GM18870 (cell line): ENCODE results near the gene PRSS38.

Source experiments
- ATAC-seq: cut with Tn5 transposase; IDR thresholded peaks from one replicate; pipeline ENCODE4 v1.9.1; 2021; ENCODE audit warnings: moderate library complexity; ENCODE audit not compliant: unreplicated experiment

PRSS38 gene

DNA sequence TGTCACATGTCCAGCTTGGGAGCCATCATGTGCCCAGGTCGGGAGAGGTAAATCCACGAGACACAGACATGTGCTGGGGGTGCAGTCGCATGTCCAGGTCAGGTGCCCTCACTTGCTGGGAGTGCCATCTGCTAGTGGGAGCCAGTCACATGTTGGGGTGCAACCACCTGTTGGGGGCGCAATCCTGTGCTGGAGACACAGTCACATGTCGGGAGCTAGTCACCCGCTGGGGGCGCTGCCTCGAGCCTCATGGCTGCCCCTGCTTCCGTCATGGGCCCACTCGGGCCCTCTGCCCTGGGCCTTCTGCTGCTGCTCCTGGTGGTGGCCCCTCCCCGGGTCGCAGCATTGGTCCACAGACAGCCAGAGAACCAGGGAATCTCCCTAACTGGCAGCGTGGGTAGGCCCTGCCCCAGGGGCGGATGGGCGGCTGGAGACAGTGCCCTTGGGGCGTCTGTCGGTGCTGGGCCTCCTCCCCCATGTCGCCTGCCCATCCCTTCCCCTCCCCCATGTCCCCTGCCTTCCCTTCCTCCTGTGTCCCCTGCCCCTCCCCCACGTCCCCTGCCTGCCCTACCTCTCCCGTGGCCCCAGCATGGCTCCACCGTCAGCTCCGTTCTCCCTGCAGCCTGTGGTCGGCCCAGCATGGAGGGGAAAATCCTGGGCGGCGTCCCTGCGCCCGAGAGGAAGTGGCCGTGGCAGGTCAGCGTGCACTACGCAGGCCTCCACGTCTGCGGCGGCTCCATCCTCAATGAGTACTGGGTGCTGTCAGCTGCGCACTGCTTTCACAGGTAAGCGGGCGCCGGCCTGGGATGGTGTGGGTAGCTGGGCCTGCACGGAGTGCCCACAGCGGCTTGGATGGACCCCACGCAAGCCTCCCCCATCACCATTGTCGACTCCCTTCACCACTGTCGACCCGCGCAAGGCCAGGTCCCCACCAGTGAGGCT lies at the start of gene PRSS38:
PRSS38 (plus strand) TSS at position 208 of the 942 bp plus-strand sequence; CDS start at position 250, 42 bp downstream.
- ATAC-seq: no peak

DNA sequence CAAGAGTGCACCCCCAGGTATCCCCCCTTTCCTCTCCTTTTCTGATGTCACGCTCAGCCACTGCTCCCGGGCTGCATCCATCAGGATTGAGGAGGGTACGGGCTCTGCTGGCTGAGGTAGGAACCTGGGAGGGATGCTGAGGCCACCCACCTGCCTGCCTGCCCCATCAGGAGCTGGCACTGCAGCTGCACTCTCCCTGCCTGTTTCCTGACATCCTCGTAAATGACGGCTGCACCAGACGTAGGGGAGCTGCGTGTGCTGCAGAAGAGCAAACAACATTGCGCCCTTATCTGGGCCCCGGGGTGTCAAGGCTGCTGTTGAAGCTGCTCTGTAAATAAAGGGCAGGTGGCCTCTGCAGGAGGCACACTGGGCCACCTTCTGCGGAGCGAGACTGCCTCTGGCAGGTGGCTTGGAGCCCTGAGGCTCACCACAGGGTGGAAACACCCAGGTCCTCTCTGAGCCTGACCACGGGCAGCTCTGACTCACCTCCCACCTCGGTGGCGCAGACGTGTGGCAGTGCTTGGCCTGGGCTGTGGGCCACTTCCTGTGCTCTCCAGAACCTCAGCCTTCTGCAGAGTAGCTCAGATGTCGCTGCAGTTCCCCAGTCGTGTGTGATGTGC lies 49.4 kb upstream of the PRSS38 start:
- ATAC-seq: no peak

- no peak for ATAC-seq
These were observed 48.7 kb upstream of the PRSS38 start for GRCh38 chr1:227766653-227767277.

GRCh38 chr1:227767401-227768124 lies 47.9 kb upstream of the PRSS38 start:
- ATAC-seq: no peak

- ATAC-seq: no peak
These were observed 47.4 kb upstream of the PRSS38 start for GRCh38 chr1:227768125-227768439.

- ATAC-seq: no peak
These were observed 46.8 kb upstream of the PRSS38 start for GRCh38 chr1:227768640-227769039.

- ATAC-seq: no peak
These were observed 46.2 kb upstream of the PRSS38 start for GRCh38 chr1:227769047-227769935.

GRCh38 chr1:227769936-227770494 lies 45.5 kb upstream of the PRSS38 start:
- no peak for ATAC-seq

DNA sequence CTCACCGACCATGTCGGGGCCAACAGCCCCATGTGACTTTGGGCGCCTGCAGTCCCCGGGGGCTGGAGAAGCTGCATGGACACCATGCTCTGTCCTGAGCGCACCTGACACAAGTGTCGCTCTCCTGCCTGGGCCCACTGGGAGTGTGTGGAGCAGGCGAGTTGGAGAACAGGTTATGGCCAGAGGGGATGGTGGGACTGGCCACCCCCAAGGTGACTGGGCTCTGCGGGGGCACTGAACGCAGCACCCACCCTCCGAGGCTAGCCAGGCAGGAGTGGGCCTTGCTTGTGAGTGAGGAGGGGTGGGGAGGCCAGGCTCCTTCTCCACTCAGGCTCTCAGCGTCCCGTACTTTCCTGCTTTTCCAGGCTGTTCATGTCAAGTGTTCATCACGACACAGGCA lies 44.7 kb upstream of the PRSS38 start:
- ATAC-seq: no peak

GRCh38 chr1:227771326-227771725 lies 44.1 kb upstream of the PRSS38 start:
- no peak for ATAC-seq

DNA sequence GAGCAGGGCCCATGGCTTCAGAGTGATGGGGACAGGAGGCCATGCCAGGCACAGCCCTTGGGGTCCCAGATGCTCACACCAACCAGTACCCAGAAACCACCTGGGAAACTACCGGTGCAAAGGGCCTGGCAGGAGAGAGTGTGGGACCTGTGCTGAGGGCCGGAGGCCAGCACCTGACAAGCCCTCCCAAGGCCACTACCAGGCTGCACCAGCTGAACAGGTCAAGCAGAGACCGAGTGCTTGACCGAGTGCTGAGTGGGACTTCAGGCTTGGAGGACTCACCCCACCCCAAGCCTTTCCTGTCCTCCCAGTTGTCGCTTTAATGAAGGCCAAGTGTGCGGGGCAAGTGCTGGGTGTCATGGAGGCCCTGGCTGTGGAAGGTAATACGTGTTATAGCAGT lies 43.7 kb upstream of the PRSS38 start:
- ATAC-seq: no peak

DNA sequence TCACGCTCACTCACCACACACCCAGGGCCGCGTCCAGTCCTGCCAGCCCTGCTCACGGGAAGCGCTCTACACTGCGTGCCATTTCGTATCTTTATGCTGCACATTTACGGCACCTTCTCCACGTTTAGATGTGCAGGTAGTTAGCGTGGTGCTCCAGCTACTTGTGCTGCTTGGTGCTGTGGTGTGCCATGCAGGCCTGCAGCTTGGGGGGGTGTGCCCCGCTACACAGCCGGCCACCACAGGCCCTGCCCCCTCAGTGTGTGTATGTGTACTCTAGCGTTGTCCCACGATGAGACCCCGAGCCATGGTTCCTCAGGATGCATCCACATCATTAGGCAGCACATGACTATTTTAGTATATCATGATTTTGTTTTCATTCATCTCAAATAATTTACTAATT lies 41.9 kb upstream of the PRSS38 start:
- no peak for ATAC-seq

DNA sequence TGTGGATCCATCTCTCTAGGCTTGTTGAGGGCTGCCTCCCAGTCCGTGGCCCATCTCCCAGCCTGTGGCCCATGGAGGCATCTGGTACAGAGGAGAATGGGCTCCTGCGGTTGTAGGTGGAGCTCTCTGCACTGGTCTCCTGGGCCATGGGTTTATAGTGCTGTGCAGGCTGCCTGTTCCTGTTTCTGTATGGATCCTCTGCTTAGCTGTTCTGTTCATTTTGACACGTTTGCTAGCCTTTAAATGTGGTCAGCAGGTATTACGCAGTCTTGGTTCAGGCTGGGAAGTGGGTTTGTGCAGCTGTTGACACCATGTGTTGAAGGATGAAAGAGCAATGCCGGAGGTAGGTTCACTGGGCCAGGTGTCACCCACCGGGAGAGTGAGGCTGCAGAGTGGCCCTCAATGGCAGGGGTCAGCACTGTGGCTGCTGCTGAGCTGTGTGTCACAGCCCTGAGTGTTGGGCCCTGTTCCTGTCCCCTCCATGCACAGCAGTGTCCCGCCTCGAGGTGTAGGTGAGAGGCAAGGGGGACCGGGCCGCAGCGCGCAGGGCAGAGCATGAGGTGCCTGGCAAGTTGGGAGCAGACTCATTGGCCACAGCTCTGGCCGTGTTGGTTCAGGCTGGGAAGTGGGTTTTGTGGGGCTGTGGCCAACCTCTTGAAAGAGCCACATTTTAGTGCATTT lies 41.3 kb upstream of the PRSS38 start:
- ATAC-seq: no peak

GRCh38 chr1:227774821-227775661 lies 40.4 kb upstream of the PRSS38 start:
- ATAC-seq: no peak

DNA sequence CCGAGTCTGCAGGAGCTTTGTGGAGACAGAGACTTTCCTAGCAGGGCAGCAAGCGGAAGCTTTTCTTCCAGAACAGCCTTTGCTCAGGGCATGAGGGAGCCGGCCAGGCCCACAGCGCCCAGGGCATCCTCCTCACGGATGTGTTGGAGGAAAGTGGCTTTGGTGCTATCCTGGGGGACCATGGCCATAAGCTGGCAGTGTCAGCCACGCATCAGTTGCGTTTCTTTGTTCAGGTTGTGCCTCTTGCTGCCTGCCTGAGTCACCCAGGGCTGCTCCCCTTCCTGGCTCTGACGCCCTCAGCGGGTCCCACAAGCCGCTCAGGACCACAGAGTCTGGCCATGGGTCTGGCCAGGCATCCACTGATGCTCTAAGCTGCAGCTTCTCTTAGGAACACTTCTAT lies 39.6 kb upstream of the PRSS38 start:
- ATAC-seq: no peak

DNA sequence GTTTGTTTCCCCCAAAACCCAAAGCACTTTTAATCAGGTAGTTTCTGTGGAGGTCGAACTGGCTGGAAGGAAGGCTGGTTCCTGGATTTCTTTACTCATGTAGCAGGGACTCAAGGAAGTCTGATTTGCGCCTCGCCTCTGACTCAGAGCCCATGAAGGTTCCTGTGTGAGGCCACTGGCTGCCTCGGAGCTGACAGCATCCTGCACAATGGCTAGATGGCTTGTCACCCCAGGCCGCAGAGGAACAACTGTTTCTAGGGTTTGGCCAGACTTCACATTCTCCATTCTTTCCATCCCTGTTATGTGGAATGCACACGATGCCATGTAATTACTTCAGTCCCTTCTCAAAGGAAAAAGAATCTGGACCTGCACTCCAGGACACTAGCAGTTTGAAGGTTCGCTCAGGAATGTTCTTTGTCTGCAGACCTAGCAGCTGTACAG lies 39.1 kb upstream of the PRSS38 start:
- ATAC-seq: no peak

GRCh38 chr1:227777156-227777555 lies 38.3 kb upstream of the PRSS38 start:
- no peak for ATAC-seq

DNA sequence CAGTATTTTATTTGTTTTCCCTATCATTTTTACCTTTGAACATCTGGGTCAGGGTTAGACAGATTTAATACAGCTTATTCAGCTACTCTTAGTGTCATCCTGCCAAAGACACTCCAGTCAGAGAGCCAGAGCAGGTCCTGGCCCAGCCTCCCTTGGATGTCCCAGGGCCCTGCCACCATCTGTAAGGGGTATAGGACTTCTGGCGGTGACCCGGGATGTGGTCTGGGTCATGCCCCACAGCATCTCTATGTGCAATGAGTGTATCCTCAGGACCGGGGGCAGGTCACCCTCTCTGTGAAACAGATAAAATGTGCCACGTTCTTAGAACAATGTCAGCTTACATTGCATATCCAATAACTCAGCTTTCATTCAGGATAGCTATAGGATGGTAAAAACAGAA lies 37.8 kb upstream of the PRSS38 start:
- no peak for ATAC-seq
